Left ventricle myocardium superior (tissue), 1 donor: ENCODE data around the gene ARHGEF9. TPM values are rescaled to one million over a fixed set of nuclear protein-coding genes. Genes with fewer than 3 reads are reported as not detected.
A peak's percentile ranks its signal among the peaks of the same experiment; 100 is the strongest.
"Not testable (repeated sequence)": the region's sequence is repeated elsewhere in the genome, so short reads cannot be mapped to it uniquely, and the experiment has no call there.

Source experiments
- ATAC-seq: fragments of 200-7000 bp; cut with Tn5 transposase; one replicate; pipeline ENCODE4 v1.9.1; 2020; ENCODE audit warnings: mild to moderate bottlenecking, moderate library complexity
- DNase-seq: peaks from one replicate; pipeline ENCODE4 v3.0.0-alpha.2; 2020
- intact Hi-C: fragments of 100-400 bp; cut with micrococcal nuclease; formaldehyde crosslinking; loops from one replicate; pipeline ENCODE4 v1.11.0; 2022
- microRNA-seq: library from miRNA; unstranded; fragments of <30 nt; microRNA quantifications from one replicate; pipeline ENCODE4 v1.2.0, GENCODE V29; 2020; ENCODE audit warnings: borderline number of aligned reads
- total RNA-seq: library from RNA; stranded (reverse); fragmentation: NEBNext Ultra II Directional; extraction: Animal tissue kit (Norgen Biotek cat#: 25700); gene quantifications from one replicate; pipeline ENCODE4 v1.2.1, GENCODE V29; 2021
- donor health status: DM: no; HTN: yes; CAD: no; lungs with severe emphysema.

The ARHGEF9 gene
- total RNA-seq, 1 donor from 2014 or later = 37.5 TPM

- intact Hi-C loops = no loop called here
- no peak for DNase-seq
- ATAC-seq = no peak
These were observed 105.6 kb downstream of the ARHGEF9 start for GRCh38 chrX:63679432-63679831.

- DNase-seq (no peak), ATAC-seq (no peak)
- intact Hi-C loops = no loop called here
These were observed 109.3 kb downstream of the ARHGEF9 start for GRCh38 chrX:63675716-63676115.

GRCh38 chrX:63673896-63674295 lies 111.1 kb downstream of the ARHGEF9 start:
- ATAC-seq = no peak
- intact Hi-C loops = no loop called here
- no peak for DNase-seq

- ATAC-seq = no peak
- intact Hi-C loops = no loop called here
- no peak for DNase-seq
These were observed 120.3 kb downstream of the ARHGEF9 start for GRCh38 chrX:63664741-63665140.

- intact Hi-C loops = no loop called here
- ATAC-seq = no peak
- no peak for DNase-seq
These were observed 120.9 kb downstream of the ARHGEF9 start for GRCh38 chrX:63664083-63664482.

GRCh38 chrX:63661676-63662075 lies 123.3 kb downstream of the ARHGEF9 start:
- intact Hi-C loops = no loop called here
- peak; percentile 31 for ATAC-seq
- DNase-seq = no peak

GRCh38 chrX:63658920-63659319 lies 126.1 kb downstream of the ARHGEF9 start:
- intact Hi-C loops = no loop called here
- ATAC-seq (peak; percentile 27), DNase-seq (no peak)

GRCh38 chrX:63657821-63658220 lies 127.2 kb downstream of the ARHGEF9 start:
- DNase-seq (peak; percentile 62), ATAC-seq (peak; percentile 84)
- intact Hi-C loops = no loop called here

GRCh38 chrX:63656871-63657580 lies 128.0 kb downstream of the ARHGEF9 start:
- DNase-seq (no peak), ATAC-seq (peak; percentile 56)
- intact Hi-C loops = no loop called here

- ATAC-seq (no peak), DNase-seq (no peak)
- intact Hi-C loops = no loop called here
These were observed 132.8 kb downstream of the ARHGEF9 start for GRCh38 chrX:63652086-63652765.

- DNase-seq, ATAC-seq, intact Hi-C loops: not testable (repeated sequence)
These were observed 139.3 kb downstream of the ARHGEF9 start for GRCh38 chrX:63645748-63646147.

- intact Hi-C loops = no loop called here
- peak; percentile 23 for ATAC-seq
- DNase-seq = no peak
These were observed 149.3 kb downstream of the ARHGEF9 start for GRCh38 chrX:63635750-63636149.

GRCh38 chrX:63613531-63614028 lies 171.4 kb downstream of the ARHGEF9 start:
- intact Hi-C loops = no loop called here
- no peak for ATAC-seq
- DNase-seq = no peak

- no peak for ATAC-seq
- intact Hi-C loops = no loop called here
- no peak for DNase-seq
These were observed 199.1 kb downstream of the ARHGEF9 start for GRCh38 chrX:63585936-63586335.

Small RNA genes within 50 kb of the gene (microRNA-seq; reads per million reads assigned to microRNA genes)
- 8.8 reads per million for gene MIR1468
